Astrocyte (in vitro differentiated cells and primary cell): ENCODE data around the gene HSPA12B.

Experiments
- CTCF ChIP-seq: IDR thresholded peaks from 2 replicates; pipeline ENCODE4 v1.5.1; 2011; ENCODE audit warnings: low read depth, mild to moderate bottlenecking, inconsistent platforms, low read length, moderate library complexity; ENCODE audit not compliant: insufficient read depth
- EZH2 ChIP-seq: IDR thresholded peaks from 2 replicates; pipeline ENCODE4 v1.6.1; 2012; ENCODE audit warnings: mild to moderate bottlenecking, low read length, inconsistent platforms; ENCODE audit not compliant: insufficient read depth

- no peak for TF ChIP-seq EZH2
- TF ChIP-seq CTCF, result no peak
Observed at GRCh38 chr20:3794701-3795420, 62.4 kb downstream of the HSPA12B start.
